Adrenal gland (tissue), 5 donors: ENCODE results near the gene MEIOB.

Experiments
- CTCF ChIP-seq, 6 experiments: fragments of 450-650 bp in 4 of 6; fragments of 200-600 bp in 2 of 6; sonication (generic) in 1 of 6; IDR thresholded peaks; 1 replicate in 5 of 6; 2 replicates in 1 of 6; pipeline versions ENCODE4 v1.5.1 to v1.8.0; 2016 to 2021; ENCODE audit warnings: antibody characterized with exemption in 6 of 6, mild to moderate bottlenecking in 2 of 6, moderate library complexity in 1 of 6
- POLR2A ChIP-seq, 2 donors: fragments of 450-650 bp; IDR thresholded peaks; one replicate each; pipeline ENCODE4 v1.6.1; 2017; ENCODE audit warnings: antibody characterized with exemption in 2 of 2, mild to moderate bottlenecking in 2 of 2, moderate library complexity in 1 of 2
- donor health status: DM: no; HTN: no; CAD: no.

- TF ChIP-seq CTCF (IDR thresholded peaks at IDR 0.05) (peak in 5 of 6 experiments; percentile 28 to 42 (median 37)), POLR2A (IDR thresholded peaks at IDR 0.05) (peak in 1 of 2 donors; percentile 55)
These were observed 48.1 kb downstream of the MEIOB start for GRCh38 chr16:1823821-1824220.
